MM.1S (cell line): ENCODE data around the gene MYO1G.

Experiments
- DNase-seq: peaks from one replicate; pipeline ENCODE4 v3.0.0-alpha.2; 2015
- H2AFZ ChIP-seq: fragments of 300-600 bp; sonication (generic); 2 replicates; pipeline ENCODE4 v1.6.0; 2016; ENCODE audit warnings: antibody characterized with exemption, low read length
- H3F3A ChIP-seq: fragments of 300-600 bp; sonication (generic); 2 replicates; pipeline ENCODE4 v1.6.1; 2016; ENCODE audit warnings: mild to moderate bottlenecking, antibody characterized with exemption, low read length, moderate library complexity, mixed read lengths; ENCODE audit not compliant: insufficient read depth
- H3K27ac ChIP-seq: fragments of 300-600 bp; sonication (generic); 2 replicates; pipeline ENCODE4 v1.5.1; 2016; ENCODE audit warnings: mild to moderate bottlenecking, low read length
- H3K27me3 ChIP-seq: fragments of 300-600 bp; sonication (generic); replicated peaks from 2 replicates; pipeline ENCODE4 v1.6.0; 2016; ENCODE audit warnings: low read length; ENCODE audit not compliant: insufficient read depth
- H3K36me3 ChIP-seq: fragments of 300-600 bp; sonication (generic); replicated peaks from 2 replicates; pipeline ENCODE4 v1.6.1; 2016; ENCODE audit warnings: mild to moderate bottlenecking, low read length, mixed read lengths; ENCODE audit not compliant: insufficient read depth
- H3K4me1 ChIP-seq: fragments of 300-600 bp; sonication (generic); 2 replicates; pipeline ENCODE4 v1.6.1; 2016; ENCODE audit warnings: low read length, mixed read lengths
- H3K4me2 ChIP-seq: fragments of 300-600 bp; sonication (generic); 2 replicates; pipeline ENCODE4 v1.6.0; 2016; ENCODE audit warnings: low read depth, low read length
- H3K4me3 ChIP-seq: fragments of 300-600 bp; sonication (generic); 2 replicates; pipeline ENCODE4 v1.5.1; 2016; ENCODE audit warnings: low read length, mixed read lengths
- H3K79me2 ChIP-seq: fragments of 300-600 bp; sonication (generic); 2 replicates; pipeline ENCODE4 v1.6.1; 2016; ENCODE audit warnings: mixed run types, low read length, mixed read lengths
- H3K9ac ChIP-seq: fragments of 300-600 bp; sonication (generic); 2 replicates; pipeline ENCODE4 v1.6.1; 2016; ENCODE audit warnings: low read length, mixed read lengths
- H3K9me2 ChIP-seq: fragments of 300-600 bp; sonication (generic); replicated peaks from 2 replicates; pipeline ENCODE4 v1.6.1; 2016; ENCODE audit warnings: mild to moderate bottlenecking, low read length, mixed read lengths; ENCODE audit not compliant: insufficient read depth
- H3K9me3 ChIP-seq: fragments of 300-600 bp; sonication (generic); replicated peaks from 2 replicates; pipeline ENCODE4 v1.6.1; 2016; ENCODE audit warnings: mild to moderate bottlenecking, low read length, mixed read lengths; ENCODE audit not compliant: insufficient read depth
- H4K20me1 ChIP-seq: fragments of 300-600 bp; sonication (generic); 2 replicates; pipeline ENCODE4 v1.6.1; 2016; ENCODE audit warnings: mild to moderate bottlenecking, low read length, moderate library complexity, mixed read lengths; ENCODE audit not compliant: insufficient read depth
- CTCF ChIP-seq: fragments of 300-600 bp; sonication (generic); IDR thresholded peaks from 2 replicates; pipeline ENCODE4 v1.5.1; 2016; ENCODE audit warnings: antibody characterized with exemption, low read length, mixed read lengths
- EZH2 ChIP-seq: fragments of 300-600 bp; sonication (generic); optimal IDR thresholded peaks from 2 replicates; pipeline ENCODE3; 2017; ENCODE audit warnings: low read depth, mild to moderate bottlenecking, antibody characterized with exemption, low read length, mixed read lengths
- EZH2phosphoT487 ChIP-seq: fragments of 300-600 bp; sonication (generic); IDR thresholded peaks from 2 replicates; pipeline ENCODE4 v1.6.1; 2018; ENCODE audit warnings: antibody characterized with exemption, low read length

MYO1G gene

GRCh38 chr7:44949303-44949702, 29.5 kb downstream of the MYO1G start:
- Histone ChIP-seq H2AFZ (no peak overlapping the region), H3K4me2 (no peak overlapping the region), H3K79me2 (no peaks in the 10 kb centered on the region), H3K27ac (no peak overlapping the region), H3K9ac (no peak overlapping the region), H3K4me1 (no peaks in the 10 kb centered on the region), H3K9me2 (no peaks in the 10 kb centered on the region), H4K20me1 (no peaks in the 10 kb centered on the region), H3K36me3 (no peaks in the 10 kb centered on the region), H3K9me3 (no peaks in the 10 kb centered on the region), H3K27me3 (no peaks in the 10 kb centered on the region), H3F3A (no peaks in the 10 kb centered on the region), H3K4me3 (no peak overlapping the region)
- TF ChIP-seq EZH2 (no peak), CTCF (no peak), EZH2phosphoT487 (no peak)
- DNase-seq, result no peak

- Histone ChIP-seq H3K9ac (no peak overlapping the region), H3K4me2 (no peak overlapping the region), H2AFZ (no peak overlapping the region), H3K4me1 (no peaks in the 10 kb centered on the region), H3K9me3 (no peaks in the 10 kb centered on the region), H3K27me3 (no peaks in the 10 kb centered on the region), H3K9me2 (no peaks in the 10 kb centered on the region), H3K79me2 (no peaks in the 10 kb centered on the region), H3K4me3 (no peak overlapping the region), H4K20me1 (no peaks in the 10 kb centered on the region), H3F3A (no peaks in the 10 kb centered on the region), H3K36me3 (no peaks in the 10 kb centered on the region), H3K27ac (no peak overlapping the region)
- no peak for DNase-seq
- TF ChIP-seq EZH2, result no peak
- TF ChIP-seq EZH2phosphoT487, result no peak
Observed at GRCh38 chr7:44945479-44945878, 33.3 kb downstream of the MYO1G start.

GRCh38 chr7:44944821-44945220, 34.0 kb downstream of the MYO1G start:
- H2AFZ ChIP-seq, result no peak overlapping the region
- no peak for TF ChIP-seq CTCF
- TF ChIP-seq EZH2, result no peak
- no peak for TF ChIP-seq EZH2phosphoT487

GRCh38 chr7:44943631-44944030, 35.2 kb downstream of the MYO1G start:
- Histone ChIP-seq H3K27me3 (no peaks in the 10 kb centered on the region), H3K79me2 (no peaks in the 10 kb centered on the region), H3K4me3 (no peak overlapping the region), H3K4me1 (no peaks in the 10 kb centered on the region), H3K9ac (no peak overlapping the region), H3K9me3 (no peaks in the 10 kb centered on the region), H2AFZ (no peak overlapping the region), H3K27ac (no peak overlapping the region), H3K4me2 (no peak overlapping the region), H3K36me3 (no peaks in the 10 kb centered on the region), H3K9me2 (no peaks in the 10 kb centered on the region), H4K20me1 (no peaks in the 10 kb centered on the region), H3F3A (no peaks in the 10 kb centered on the region)
- no peak for TF ChIP-seq CTCF
- no peak for TF ChIP-seq EZH2
- no peak for TF ChIP-seq EZH2phosphoT487
- no peak for DNase-seq

More at GRCh38 chr7:44944821-44945220, 34.0 kb downstream of the MYO1G start:
- no peaks in the 10 kb centered on the region for H3F3A ChIP-seq
- H3K9me2 ChIP-seq, result no peaks in the 10 kb centered on the region
- H3K4me1 ChIP-seq, result no peaks in the 10 kb centered on the region
- H3K27me3 ChIP-seq, result no peaks in the 10 kb centered on the region
- H3K27ac ChIP-seq, result no peak overlapping the region
- H4K20me1 ChIP-seq, result no peaks in the 10 kb centered on the region
- no peaks in the 10 kb centered on the region for H3K79me2 ChIP-seq
- H3K9me3 ChIP-seq, result no peaks in the 10 kb centered on the region
- H3K4me3 ChIP-seq, result no peak overlapping the region
- H3K4me2 ChIP-seq, result no peak overlapping the region
- DNase-seq, result no peak
- H3K9ac ChIP-seq, result no peak overlapping the region
- H3K36me3 ChIP-seq, result no peaks in the 10 kb centered on the region
